ENCODE data around the gene SDC3.

The SDC3 gene

DNA sequence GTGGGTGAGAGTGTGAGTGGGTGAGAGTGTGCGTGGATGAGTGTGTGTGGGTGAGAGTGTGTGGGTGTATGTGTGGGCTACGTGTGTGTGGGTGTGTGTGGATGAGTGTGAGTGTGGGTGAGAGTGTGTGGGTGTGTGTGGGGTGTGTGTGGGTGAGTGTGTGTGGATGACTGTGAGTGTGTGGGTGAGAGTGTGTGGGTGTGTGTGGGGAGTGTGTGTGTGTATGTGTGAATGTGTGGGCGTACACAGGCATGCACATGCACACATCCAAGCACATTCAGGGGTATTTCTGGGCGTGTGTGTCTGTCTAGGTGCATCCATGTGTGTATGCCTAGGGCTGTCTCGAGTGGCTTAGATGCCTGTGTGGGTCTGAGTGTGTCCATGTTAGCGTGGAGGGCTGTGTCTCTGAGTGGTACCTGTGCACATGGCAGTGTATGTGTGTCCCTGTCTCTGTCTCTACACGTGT, 14.0 kb downstream of the SDC3 start:
- Histone ChIP-seq H3K27me3 (ENCODE audit: control insufficient read depth, low read length) (peaks cover 20% of the 10 kb centered on the region), H3K4me2 (ENCODE audit: low read length) (no peak overlapping the region), H3F3A (ENCODE audit: control insufficient read depth, insufficient read depth) (no peaks in the 10 kb centered on the region), H4K20me1 (ENCODE audit: control insufficient read depth, insufficient read depth, low read depth, low read length) (no peaks in the 10 kb centered on the region), H3K36me3 (ENCODE audit: control insufficient read depth, low read length) (no peaks in the 10 kb centered on the region), H3K9me2 (replicated peaks; ENCODE audit: control insufficient read depth, low read length) (no peaks in the 10 kb centered on the region), H3K4me1 (ENCODE audit: control insufficient read depth, low read length) (peaks cover 4% of the 10 kb centered on the region; the same call in 1 of the 2 replicates), H3K27ac (ENCODE audit: low read depth, low read length) (no peak overlapping the region), H3K4me3 (ENCODE audit: low read length) (no peak overlapping the region), H3K79me2 (ENCODE audit: control insufficient read depth, low read length) (no peaks in the 10 kb centered on the region), H3K9me3 (ENCODE audit: control insufficient read depth, insufficient read depth, low read length) (no peaks in the 10 kb centered on the region)
- no peak for TF ChIP-seq EZH2phosphoT487 (IDR thresholded peaks at IDR 0.05; ENCODE audit: borderline replicate concordance, low read length)
- TF ChIP-seq, protein P1, sequence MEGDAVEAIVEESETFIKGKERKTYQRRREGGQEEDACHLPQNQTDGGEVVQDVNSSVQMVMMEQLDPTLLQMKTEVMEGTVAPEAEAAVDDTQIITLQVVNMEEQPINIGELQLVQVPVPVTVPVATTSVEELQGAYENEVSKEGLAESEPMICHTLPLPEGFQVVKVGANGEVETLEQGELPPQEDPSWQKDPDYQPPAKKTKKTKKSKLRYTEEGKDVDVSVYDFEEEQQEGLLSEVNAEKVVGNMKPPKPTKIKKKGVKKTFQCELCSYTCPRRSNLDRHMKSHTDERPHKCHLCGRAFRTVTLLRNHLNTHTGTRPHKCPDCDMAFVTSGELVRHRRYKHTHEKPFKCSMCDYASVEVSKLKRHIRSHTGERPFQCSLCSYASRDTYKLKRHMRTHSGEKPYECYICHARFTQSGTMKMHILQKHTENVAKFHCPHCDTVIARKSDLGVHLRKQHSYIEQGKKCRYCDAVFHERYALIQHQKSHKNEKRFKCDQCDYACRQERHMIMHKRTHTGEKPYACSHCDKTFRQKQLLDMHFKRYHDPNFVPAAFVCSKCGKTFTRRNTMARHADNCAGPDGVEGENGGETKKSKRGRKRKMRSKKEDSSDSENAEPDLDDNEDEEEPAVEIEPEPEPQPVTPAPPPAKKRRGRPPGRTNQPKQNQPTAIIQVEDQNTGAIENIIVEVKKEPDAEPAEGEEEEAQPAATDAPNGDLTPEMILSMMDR (IDR thresholded peaks at IDR 0.05; ENCODE audit: low read depth, low read length, poor library complexity, severe bottlenecking) = no peak

DNA sequence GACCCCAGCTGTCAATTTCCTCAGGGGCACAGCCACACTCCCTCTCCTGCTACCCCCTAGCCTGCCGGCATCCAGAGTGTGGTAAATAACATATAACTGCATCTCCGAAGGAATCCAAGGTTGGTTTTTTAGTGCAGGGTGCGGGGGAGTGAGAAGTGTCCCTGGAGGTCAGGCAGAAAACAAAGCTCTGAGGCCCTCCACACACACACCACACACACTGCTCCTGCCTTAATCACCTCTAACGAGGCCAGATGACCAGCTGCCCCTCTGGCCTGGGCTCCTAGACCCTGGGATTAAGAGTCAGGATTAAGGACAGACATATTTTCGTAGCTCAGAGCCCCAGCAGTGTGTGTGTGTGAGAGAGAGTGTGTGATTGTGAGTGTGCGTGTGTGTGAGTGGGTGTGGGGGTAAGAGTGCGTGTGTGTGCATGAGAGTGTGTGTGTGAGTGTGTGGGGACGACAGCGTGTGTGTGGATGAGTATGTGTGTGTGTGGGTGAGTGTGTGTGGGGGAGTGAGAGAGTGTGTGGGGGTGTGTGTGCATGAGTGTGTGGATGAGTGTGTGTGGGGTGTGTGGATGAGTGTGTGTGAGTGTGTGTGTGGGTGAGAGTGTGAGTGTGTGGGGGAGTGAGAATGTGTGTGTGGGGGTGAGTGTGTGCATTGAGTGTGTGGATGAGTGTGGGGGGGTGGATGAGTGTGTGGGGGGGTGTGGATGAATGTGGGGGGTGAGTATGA, 14.6 kb downstream of the SDC3 start:
- peaks cover 4% of the 10 kb centered on the region; the same call in 1 of the 2 replicates for H3K4me1 ChIP-seq (ENCODE audit: control insufficient read depth, low read length)
- H3K36me3 ChIP-seq (ENCODE audit: control insufficient read depth, low read length) = no peaks in the 10 kb centered on the region
- H3F3A ChIP-seq (ENCODE audit: control insufficient read depth, insufficient read depth) = no peaks in the 10 kb centered on the region
- H3K79me2 ChIP-seq (ENCODE audit: control insufficient read depth, low read length) = no peaks in the 10 kb centered on the region
- no peak overlapping the region for H3K27ac ChIP-seq (ENCODE audit: low read depth, low read length)
- H3K4me2 ChIP-seq (ENCODE audit: low read length) = no peak overlapping the region
- H3K27me3 ChIP-seq (ENCODE audit: control insufficient read depth, low read length) = peaks cover 20% of the 10 kb centered on the region
- H4K20me1 ChIP-seq (ENCODE audit: control insufficient read depth, insufficient read depth, low read depth, low read length) = no peaks in the 10 kb centered on the region
- H3K9me3 ChIP-seq (ENCODE audit: control insufficient read depth, insufficient read depth, low read length) = no peaks in the 10 kb centered on the region
- no peaks in the 10 kb centered on the region for H3K9me2 ChIP-seq (replicated peaks; ENCODE audit: control insufficient read depth, low read length)
- H3K4me3 ChIP-seq (ENCODE audit: low read length) = no peak overlapping the region
- no peak for TF ChIP-seq EZH2phosphoT487 (IDR thresholded peaks at IDR 0.05; ENCODE audit: borderline replicate concordance, low read length)
- TF ChIP-seq, protein P1 (IDR thresholded peaks at IDR 0.05; ENCODE audit: low read depth, low read length, poor library complexity, severe bottlenecking) = no peak

DNA sequence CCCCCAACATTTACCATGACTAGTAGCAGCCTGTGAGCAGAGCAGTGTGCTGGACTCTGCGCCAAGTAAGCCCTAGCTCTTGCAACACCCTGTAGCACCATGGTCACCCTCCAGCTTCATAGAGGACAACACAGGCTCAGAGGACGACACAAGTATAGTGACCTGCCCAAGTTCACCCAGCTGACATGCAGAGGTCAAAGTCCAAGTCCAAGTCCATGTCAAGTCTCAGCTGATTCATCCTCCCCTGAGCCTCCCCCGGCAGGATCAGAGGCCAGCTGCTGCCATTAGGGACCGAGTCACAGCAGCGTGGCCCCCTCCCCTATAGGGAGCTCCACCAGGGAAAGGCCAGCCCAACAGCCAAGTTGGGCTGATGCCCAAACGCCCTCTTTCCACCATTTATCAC, 15.9 kb downstream of the SDC3 start:
- no peak overlapping the region for H3K4me2 ChIP-seq (ENCODE audit: low read length)

DNA sequence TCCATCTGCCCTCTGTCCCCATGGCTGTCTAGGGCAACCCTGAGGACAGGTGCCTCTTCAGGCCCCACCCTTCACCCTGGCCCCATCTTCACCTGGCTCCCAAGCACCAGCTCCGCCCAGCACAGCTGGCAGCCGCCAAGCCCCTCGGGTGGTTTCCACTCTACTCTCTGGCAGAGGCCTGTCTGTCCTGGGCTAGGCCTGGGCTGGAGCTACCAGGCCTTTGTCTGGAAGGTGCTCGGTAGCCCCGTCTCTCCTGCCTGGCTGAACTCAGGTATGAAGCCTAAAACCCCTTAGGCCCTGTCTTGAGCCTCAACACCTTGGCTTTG, 17.4 kb downstream of the SDC3 start:
- Histone ChIP-seq H3K4me2 (ENCODE audit: low read length) (no peak overlapping the region), H3K79me2 (ENCODE audit: control insufficient read depth, low read length) (no peaks in the 10 kb centered on the region), H4K20me1 (ENCODE audit: control insufficient read depth, insufficient read depth, low read depth, low read length) (no peaks in the 10 kb centered on the region), H3K27ac (ENCODE audit: low read depth, low read length) (no peak overlapping the region), H3K4me1 (ENCODE audit: control insufficient read depth, low read length) (peaks cover 6% of the 10 kb centered on the region), H3K9me3 (ENCODE audit: control insufficient read depth, insufficient read depth, low read length) (no peaks in the 10 kb centered on the region), H3K36me3 (ENCODE audit: control insufficient read depth, low read length) (no peaks in the 10 kb centered on the region), H3K9me2 (replicated peaks; ENCODE audit: control insufficient read depth, low read length) (no peaks in the 10 kb centered on the region), H3K4me3 (ENCODE audit: low read length) (no peak overlapping the region), H3F3A (ENCODE audit: control insufficient read depth, insufficient read depth) (no peaks in the 10 kb centered on the region), H3K27me3 (ENCODE audit: control insufficient read depth, low read length) (peaks cover 28% of the 10 kb centered on the region)
- TF ChIP-seq, protein P1 (IDR thresholded peaks at IDR 0.05; ENCODE audit: low read depth, low read length, poor library complexity, severe bottlenecking) = no peak
- no peak for TF ChIP-seq EZH2phosphoT487 (IDR thresholded peaks at IDR 0.05; ENCODE audit: borderline replicate concordance, low read length)

More for the DNA sequence above, 15.9 kb downstream of the SDC3 start:
- no peaks in the 10 kb centered on the region for H4K20me1 ChIP-seq (ENCODE audit: control insufficient read depth, insufficient read depth, low read depth, low read length)
- no peaks in the 10 kb centered on the region for H3K36me3 ChIP-seq (ENCODE audit: control insufficient read depth, low read length)
- H3K9me3 ChIP-seq (ENCODE audit: control insufficient read depth, insufficient read depth, low read length) = no peaks in the 10 kb centered on the region
- H3K27ac ChIP-seq (ENCODE audit: low read depth, low read length) = no peak overlapping the region
- no peak overlapping the region for H3K4me3 ChIP-seq (ENCODE audit: low read length)
- peaks cover 6% of the 10 kb centered on the region for H3K4me1 ChIP-seq (ENCODE audit: control insufficient read depth, low read length)
- no peaks in the 10 kb centered on the region for H3K79me2 ChIP-seq (ENCODE audit: control insufficient read depth, low read length)
- no peak for TF ChIP-seq EZH2phosphoT487 (IDR thresholded peaks at IDR 0.05; ENCODE audit: borderline replicate concordance, low read length)
- no peaks in the 10 kb centered on the region for H3F3A ChIP-seq (ENCODE audit: control insufficient read depth, insufficient read depth)
- peaks cover 22% of the 10 kb centered on the region for H3K27me3 ChIP-seq (ENCODE audit: control insufficient read depth, low read length)
- no peaks in the 10 kb centered on the region for H3K9me2 ChIP-seq (replicated peaks; ENCODE audit: control insufficient read depth, low read length)
